ENCODE measurements around the gene PUS1.

DNA sequence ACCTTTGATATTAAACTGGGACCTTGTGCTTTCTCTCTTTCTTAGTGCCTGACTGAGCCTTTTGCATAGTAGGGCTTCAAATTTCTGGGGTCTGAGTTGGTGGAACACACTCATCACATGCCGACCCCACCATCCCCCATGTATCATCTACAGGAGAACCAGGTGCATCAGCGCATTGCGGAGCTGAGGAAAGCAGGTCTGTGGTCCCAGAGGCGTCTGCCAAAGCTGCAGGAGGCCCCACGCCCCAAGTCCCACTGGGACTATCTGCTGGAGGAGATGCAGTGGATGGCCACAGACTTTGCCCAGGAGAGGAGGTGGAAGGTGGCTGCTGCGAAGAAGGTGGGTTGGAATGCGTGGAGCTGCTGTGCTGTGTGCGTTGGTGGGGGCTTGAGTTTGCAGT is 58.5 kb downstream of the PUS1 start:
- TF ChIP-seq CTCF (conservative IDR thresholded peaks at IDR 0.05; ENCODE audit: low read length) = no peak
- no peak for TF ChIP-seq EZH2phosphoT487 (IDR thresholded peaks at IDR 0.05; ENCODE audit: borderline replicate concordance)

Data from Loucy (cell line).